Skeletal muscle tissue (tissue), 4 donors: ENCODE data around the gene RSL1D1. TPM values are rescaled to one million over a fixed set of nuclear protein-coding genes. Genes with fewer than 3 reads are reported as not detected.

Experiments
- H3K27ac ChIP-seq: one replicate; pipeline ENCODE4 v1.7.0; 2013; ENCODE audit warnings: mild to moderate bottlenecking, low read depth, low read length, inconsistent platforms
- H3K27me3 ChIP-seq, 3 donors: one replicate each; pipeline ENCODE4 v1.7.0; 2013; ENCODE audit warnings: low read length in 3 of 3; ENCODE audit not compliant: control insufficient read depth in 3 of 3, insufficient read depth in 3 of 3
- H3K36me3 ChIP-seq, 3 donors: one replicate each; pipeline ENCODE4 v1.7.0; 2013; ENCODE audit warnings: low read length in 3 of 3; ENCODE audit not compliant: control insufficient read depth in 3 of 3, insufficient read depth in 3 of 3
- H3K4me1 ChIP-seq, 3 donors: one replicate each; pipeline ENCODE4 v1.7.0; 2013; ENCODE audit warnings: low read length in 3 of 3, mild to moderate bottlenecking in 3 of 3; ENCODE audit not compliant: control insufficient read depth in 3 of 3, insufficient read depth in 3 of 3
- H3K4me3 ChIP-seq, 3 donors: one replicate each; pipeline ENCODE4 v1.7.0; 2013; ENCODE audit warnings: low read length in 3 of 3
- H3K9ac ChIP-seq, 3 donors: one replicate each; pipeline ENCODE4 v1.7.0; 2013; ENCODE audit warnings: low read length in 3 of 3, mild to moderate bottlenecking in 3 of 3, moderate library complexity in 2 of 3, low read depth in 1 of 3
- H3K9me3 ChIP-seq, 3 donors: one replicate each; pipeline ENCODE4 v1.7.0; 2013; ENCODE audit warnings: low read length in 3 of 3; ENCODE audit not compliant: control insufficient read depth in 3 of 3
- total RNA-seq: library from RNA; depleted of rRNA; stranded (reverse); fragments of >200 nt; gene quantifications from one replicate; pipeline ENCODE4 v1.2.3, GENCODE V29; 2014
- donor health status: Osteomylitis.

RSL1D1 gene
- total RNA-seq, 1 donor from 2014 or later, result 75.2 TPM

- Histone ChIP-seq H3K27ac (no peak overlapping the region), H3K9ac (no peak overlapping the region), H3K4me3 (no peak overlapping the region), H3K36me3 (no peaks in the 10 kb centered on the region), H3K27me3 (no peaks in the 10 kb centered on the region), H3K4me1 (no peaks in the 10 kb centered on the region), H3K9me3 (no peaks in the 10 kb centered on the region)
Measured at GRCh38 chr16:11805556-11805955, 45.8 kb downstream of the RSL1D1 start.

GRCh38 chr16:11801481-11802021, 49.8 kb downstream of the RSL1D1 start:
- Histone ChIP-seq H3K27me3 (no peaks in the 10 kb centered on the region), H3K9ac (no peak overlapping the region), H3K27ac (no peak overlapping the region)

DNA sequence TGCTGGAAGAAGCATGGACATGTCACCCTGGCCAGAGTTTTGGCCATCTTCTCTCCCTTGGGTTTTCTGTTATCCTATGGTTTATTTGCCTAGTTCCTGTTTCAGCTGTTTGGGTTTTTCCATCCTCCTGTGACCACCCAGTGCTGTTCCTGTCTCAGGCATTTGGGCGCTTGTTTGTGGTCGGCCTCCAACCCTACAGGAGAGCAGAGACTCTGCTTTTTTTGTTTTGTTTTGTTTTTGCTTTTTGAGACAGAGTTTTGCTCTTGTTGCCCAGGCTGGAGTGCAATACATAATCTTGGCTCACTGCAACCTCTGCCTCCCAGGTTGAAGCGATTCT, 51.0 kb downstream of the RSL1D1 start:
- H3K36me3 ChIP-seq, result peaks cover 0 to under 1% (median under 1%) of the 10 kb centered on the region in 3 donors
- H3K27ac ChIP-seq, result no peak overlapping the region
- no peak overlapping the region for H3K4me3 ChIP-seq

More at GRCh38 chr16:11801481-11802021, 49.8 kb downstream of the RSL1D1 start:
- Histone ChIP-seq H3K9me3 (no peaks in the 10 kb centered on the region), H3K4me3 (no peak overlapping the region), H3K36me3 (no peaks in the 10 kb centered on the region), H3K4me1 (peaks cover 20 to 29% (median 27%) of the 10 kb centered on the region in 3 donors)

DNA sequence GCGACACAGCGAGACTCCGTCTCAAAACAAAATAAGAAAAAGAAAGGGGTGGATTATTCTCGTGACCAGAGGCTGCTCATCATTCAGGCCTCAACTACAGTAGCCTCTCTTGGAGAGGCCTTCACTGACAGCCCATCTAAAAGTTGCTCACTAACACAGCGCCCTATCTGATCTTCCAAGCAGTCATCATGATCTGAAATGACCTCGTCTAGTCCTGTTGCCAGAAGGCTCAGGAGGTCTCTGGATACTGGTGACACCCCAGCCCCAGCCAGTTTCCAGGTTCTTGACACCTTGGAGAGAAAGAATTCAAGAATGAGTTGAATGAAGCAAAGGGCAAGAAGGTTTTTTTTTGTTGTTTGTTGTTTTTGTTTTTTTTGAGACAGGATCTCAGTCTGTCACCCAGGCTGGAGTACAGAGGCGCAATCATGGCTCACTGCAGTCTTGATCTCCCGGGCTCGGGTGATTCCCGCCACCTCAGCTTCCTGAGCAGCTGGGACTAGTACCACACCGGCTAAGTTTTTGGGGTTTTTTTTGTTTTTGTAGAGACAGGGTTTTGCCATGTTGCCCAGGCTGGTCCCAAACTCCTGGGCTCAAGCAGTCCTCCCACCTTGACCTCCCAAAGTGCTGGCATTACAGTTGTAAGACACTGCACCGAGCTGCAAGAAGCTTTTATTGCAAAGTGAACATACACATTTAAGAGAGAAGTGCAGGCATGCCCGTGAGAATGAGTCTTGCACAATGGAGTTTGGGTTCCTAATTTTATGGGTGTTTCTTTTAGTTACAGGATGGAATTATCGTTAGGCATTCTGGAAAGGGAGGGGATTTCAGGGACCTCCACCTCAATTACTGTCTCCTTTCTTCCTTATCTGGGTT, 51.6 kb downstream of the RSL1D1 start:
- Histone ChIP-seq H3K9me3 (no peaks in the 10 kb centered on the region), H3K36me3 (peaks cover 0 to 4% (median 3%) of the 10 kb centered on the region in 3 donors), H3K4me1 (peaks cover 27 to 43% (median 39%) of the 10 kb centered on the region in 3 donors), H3K4me3 (no peak overlapping the region), H3K27ac (peak overlapping the region; percentile 99), H3K27me3 (no peaks in the 10 kb centered on the region), H3K9ac (no peak overlapping the region)

More for the DNA sequence above, 51.0 kb downstream of the RSL1D1 start:
- Histone ChIP-seq H3K9ac (no peak overlapping the region), H3K4me1 (peaks cover 27 to 38% (median 34%) of the 10 kb centered on the region in 3 donors), H3K27me3 (no peaks in the 10 kb centered on the region), H3K9me3 (no peaks in the 10 kb centered on the region)

GRCh38 chr16:11799017-11799381, 52.3 kb downstream of the RSL1D1 start:
- H3K9ac ChIP-seq, result no peak overlapping the region
- peaks cover 27 to 51% (median 41%) of the 10 kb centered on the region in 3 donors for H3K4me1 ChIP-seq
- peak overlapping the region; percentile 99 for H3K27ac ChIP-seq
- H3K4me3 ChIP-seq, result peak overlapping the region in 1 of 3 donors; percentile 98
- H3K36me3 ChIP-seq, result peaks cover 0 to 4% (median 3%) of the 10 kb centered on the region in 3 donors
- no peaks in the 10 kb centered on the region for H3K9me3 ChIP-seq
- H3K27me3 ChIP-seq, result no peaks in the 10 kb centered on the region

GRCh38 chr16:11797957-11798299, 53.4 kb downstream of the RSL1D1 start:
- peak overlapping the region; percentile 99 for H3K27ac ChIP-seq
- peaks cover 0 to 4% (median 3%) of the 10 kb centered on the region in 3 donors for H3K36me3 ChIP-seq
- no peaks in the 10 kb centered on the region for H3K9me3 ChIP-seq
- peak overlapping the region; percentile 93 to 99 (median 98) for H3K9ac ChIP-seq
- H3K27me3 ChIP-seq, result no peaks in the 10 kb centered on the region
- H3K4me1 ChIP-seq, result peaks cover 36 to 62% (median 51%) of the 10 kb centered on the region in 3 donors
- peak overlapping the region; percentile 92 to 98 (median 98) for H3K4me3 ChIP-seq

DNA sequence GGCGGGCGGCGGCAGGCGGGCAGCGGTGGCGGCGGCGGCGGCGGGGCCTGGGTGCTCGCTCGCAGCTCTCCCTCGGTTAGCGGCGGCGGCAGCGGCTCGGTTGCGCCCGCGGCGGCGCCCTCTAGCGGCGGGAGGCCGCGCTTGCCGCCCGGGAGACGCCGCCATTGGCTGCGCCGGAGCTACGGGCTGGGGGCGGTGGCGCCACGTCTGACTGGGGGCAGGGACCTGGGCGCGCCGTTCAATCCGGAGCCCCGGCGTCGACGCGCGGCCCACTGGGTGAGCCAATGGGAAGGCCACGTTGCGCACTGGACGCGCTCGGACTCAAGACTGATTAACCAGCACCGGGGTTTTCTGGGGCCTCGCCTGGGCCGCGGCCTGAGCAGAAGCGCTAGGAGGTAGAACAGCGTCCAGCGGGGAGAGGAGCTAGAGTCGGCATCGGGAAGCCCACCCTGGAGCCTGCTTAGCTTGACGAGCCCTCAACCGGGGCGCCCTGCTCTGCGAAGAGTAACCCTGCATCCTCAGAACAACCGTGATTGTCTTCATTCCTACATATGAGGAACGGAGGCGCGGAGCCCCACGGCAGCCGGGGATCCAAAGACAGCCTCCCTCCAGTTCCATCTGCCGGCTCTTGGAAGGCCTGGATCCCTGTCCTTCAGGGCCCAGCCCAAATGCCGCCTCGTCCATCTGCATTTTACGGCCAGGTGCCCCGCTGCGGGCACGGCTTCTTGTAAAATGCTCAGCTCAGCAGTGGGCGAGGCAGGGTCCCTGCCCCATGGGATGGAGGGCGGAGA, 54.0 kb downstream of the RSL1D1 start, which contains the start of gene ZC3H7A:
Gene ZC3H7A (minus strand): TSS at position 93 of the 791 bp plus-strand sequence. CDS start 14,904 bp downstream, outside the sequence.
- Histone ChIP-seq H3K9ac (peak within 1 kb of the TSS; percentile 98 to 99 (median 99)), H3K4me3 (peak within 1 kb of the TSS; percentile 92 to 98 (median 98)), H3K4me1 (peaks cover 41 to 67% (median 57%) of the 10 kb centered on the region in 3 donors), H3K36me3 (peaks cover 0 to 4% (median 3%) of the 10 kb centered on the region in 3 donors), H3K9me3 (no peaks in the 10 kb centered on the region), H3K27me3 (no peaks in the 10 kb centered on the region), H3K27ac (peak within 1 kb of the TSS; percentile 99)

DNA sequence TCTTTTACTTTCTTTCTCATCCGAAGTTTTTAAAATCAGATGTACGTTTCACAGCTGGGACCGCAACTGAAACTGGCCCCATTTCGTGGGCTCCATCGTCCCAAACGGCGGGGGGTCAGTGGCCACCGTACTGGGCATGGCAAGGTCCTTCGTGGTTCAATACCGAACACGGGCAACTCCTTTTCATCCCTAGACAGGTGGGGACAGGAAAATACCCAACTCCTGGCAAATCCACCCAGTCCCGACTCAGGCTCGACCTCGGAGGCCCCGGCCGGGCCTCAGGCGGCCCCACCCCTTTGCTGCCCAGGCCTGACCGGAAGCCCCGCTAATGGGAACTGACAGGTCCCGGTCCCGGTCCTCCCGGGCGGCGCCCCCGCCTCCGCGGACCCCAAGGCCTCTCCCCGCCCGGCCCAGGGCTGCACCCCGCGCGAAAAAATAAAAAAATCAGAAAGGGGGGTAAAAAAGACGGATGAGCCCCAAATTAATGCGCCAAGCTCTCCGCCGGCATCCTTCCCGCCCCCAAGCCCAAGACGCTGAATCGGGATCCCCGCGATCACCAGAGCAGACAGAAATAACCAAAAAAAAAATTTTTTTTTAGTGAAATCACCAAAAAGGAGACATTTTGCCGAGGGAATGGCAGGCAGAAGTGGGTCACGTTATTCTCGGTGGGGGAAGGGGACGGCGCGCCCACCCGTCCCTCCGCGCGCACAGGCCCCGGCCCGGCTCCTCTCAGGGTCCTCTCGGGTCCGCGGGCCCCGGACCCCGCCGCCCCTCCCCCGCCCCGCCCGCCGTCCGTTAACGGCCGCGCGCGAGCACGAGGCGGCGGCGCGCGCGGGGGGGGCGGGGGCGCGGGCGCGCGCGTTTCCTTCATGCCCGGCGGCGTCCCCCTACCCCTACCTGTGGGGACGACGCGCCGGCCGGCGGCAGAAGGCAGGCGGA, 54.8 kb downstream of the RSL1D1 start:
- Histone ChIP-seq H3K4me3 (peak overlapping the region; percentile 85 to 88 (median 85)), H3K27me3 (no peaks in the 10 kb centered on the region), H3K27ac (peak overlapping the region; percentile 99), H3K36me3 (peaks cover 0 to 4% (median 3%) of the 10 kb centered on the region in 3 donors), H3K9me3 (no peaks in the 10 kb centered on the region), H3K9ac (peak overlapping the region; percentile 96 to 99 (median 97)), H3K4me1 (peaks cover 48 to 76% (median 66%) of the 10 kb centered on the region in 3 donors)

DNA sequence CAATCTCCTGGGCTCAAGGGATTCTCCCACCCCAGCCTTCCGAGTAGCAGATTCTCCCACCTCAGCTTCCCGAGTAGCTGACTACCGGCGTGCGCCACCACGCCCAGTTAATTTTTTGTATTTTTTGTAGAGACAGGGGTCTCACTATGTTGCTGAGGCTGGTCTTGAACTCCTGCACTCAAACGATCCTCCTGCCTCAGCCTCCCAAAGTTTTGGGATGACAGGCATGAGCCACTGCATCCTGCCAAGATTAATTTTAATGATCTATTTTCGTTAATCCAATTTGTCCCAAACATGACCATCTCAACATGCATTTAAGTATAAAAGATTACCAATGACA, 55.5 kb downstream of the RSL1D1 start:
- Histone ChIP-seq H3K4me1 (peaks cover 54 to 82% (median 72%) of the 10 kb centered on the region in 3 donors), H3K4me3 (peak overlapping the region; percentile 85 to 88 (median 85)), H3K9me3 (no peaks in the 10 kb centered on the region), H3K27ac (peak overlapping the region; percentile 99), H3K9ac (peak overlapping the region; percentile 96 to 99 (median 97)), H3K36me3 (peaks cover 0 to 4% (median 3%) of the 10 kb centered on the region in 3 donors), H3K27me3 (no peaks in the 10 kb centered on the region)
